GM18907 (cell line): ENCODE measurements around the gene VPS52.
A peak's percentile ranks its signal among the peaks of the same experiment; 100 is the strongest.

Experiments used
- ATAC-seq: cut with Tn5 transposase; IDR thresholded peaks from one replicate; pipeline ENCODE4 v1.9.1; 2021; ENCODE audit warnings: mild to moderate bottlenecking, moderate library complexity; ENCODE audit not compliant: unreplicated experiment

The VPS52 gene

GRCh38 chr6:33271468-33272274 is at the start of gene VPS52, which contains the start of gene RPS18:
Gene VPS52, minus strand, starts transcription at chr6:33271876. Its CDS starts 201 bp downstream, at chr6:33271675.
Gene RPS18, plus strand, starts transcription at chr6:33272075. Its CDS starts 45 bp downstream, at chr6:33272120.
- ATAC-seq, result peak; percentile 79

DNA sequence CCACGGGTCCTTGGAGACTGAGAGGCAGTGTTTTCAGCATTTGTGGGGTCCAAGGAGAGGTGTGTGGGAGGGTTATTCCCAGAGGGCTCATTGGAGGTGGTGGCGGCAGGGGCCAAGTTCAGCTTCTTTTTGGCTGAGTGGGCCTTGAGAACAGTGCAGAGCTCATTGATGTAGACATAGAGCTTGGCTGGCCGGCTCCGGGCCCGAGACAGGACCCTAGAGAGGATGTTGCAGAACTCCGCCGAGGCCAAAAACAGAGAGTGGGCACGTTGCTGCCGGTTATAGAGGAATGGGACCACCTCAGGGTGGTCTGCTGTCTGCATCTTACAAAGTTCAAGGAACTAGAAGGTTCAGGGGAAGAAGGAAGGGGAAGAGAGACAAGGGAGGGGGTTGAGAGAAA is 49.6 kb upstream of the VPS52 start:
- ATAC-seq, result no peak

- no peak for ATAC-seq
These were observed 48.9 kb upstream of the VPS52 start for GRCh38 chr6:33320315-33321181.

GRCh38 chr6:33319939-33320314 is 48.3 kb upstream of the VPS52 start:
- ATAC-seq, result no peak

- ATAC-seq, result no peak
These were observed 46.9 kb upstream of the VPS52 start for GRCh38 chr6:33318426-33319073.

- peak; percentile 47 for ATAC-seq
These were observed 46.2 kb upstream of the VPS52 start, which contains the start of gene ZBTB22 for GRCh38 chr6:33317669-33318425. Gene ZBTB22, minus strand, starts transcription at chr6:33317744. Its CDS starts 828 bp downstream, at chr6:33316916.

GRCh38 chr6:33317419-33317668 is 45.7 kb upstream of the VPS52 start:
- ATAC-seq, result no peak

DNA sequence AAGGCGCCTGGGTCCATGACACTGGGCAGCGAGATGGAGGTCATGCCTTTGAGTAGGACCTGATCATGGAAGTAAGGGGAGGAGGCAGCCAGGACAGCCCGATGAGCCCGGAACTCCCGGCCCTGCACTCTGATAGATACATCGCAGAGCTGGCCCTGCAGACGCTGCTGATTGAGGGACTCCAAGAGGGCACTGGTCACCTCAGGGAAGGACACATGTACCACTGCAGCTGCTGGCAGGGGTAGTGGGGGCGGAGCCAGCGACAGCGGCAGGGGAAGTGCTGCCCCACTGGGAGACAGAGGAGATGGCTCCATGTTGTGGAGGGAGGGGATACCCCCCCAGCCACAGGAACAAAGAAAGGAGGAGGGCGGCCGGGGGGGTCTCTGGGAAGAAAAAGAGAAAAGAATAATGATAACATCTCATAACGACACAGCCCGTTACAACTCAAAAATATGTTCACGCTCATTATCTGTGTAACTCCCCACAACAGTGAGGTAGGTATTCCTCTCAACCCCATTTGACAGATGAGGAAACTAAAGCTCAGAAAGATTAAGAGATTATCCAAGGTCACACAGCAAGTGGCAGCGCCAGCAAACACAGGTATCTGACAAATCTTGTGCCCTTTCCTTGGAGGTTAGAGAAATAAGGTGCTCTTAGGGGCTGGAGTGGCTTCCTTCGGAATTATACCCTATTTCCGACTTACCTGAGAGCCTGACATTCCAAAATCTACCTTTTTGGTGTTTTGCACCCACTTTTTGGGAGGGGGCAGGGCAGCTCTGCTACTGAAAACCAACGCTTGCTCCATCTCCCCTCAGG is 45.1 kb upstream of the VPS52 start:
- no peak for ATAC-seq

- ATAC-seq, result no peak
These were observed 44.3 kb upstream of the VPS52 start for GRCh38 chr6:33315793-33316602.

DNA sequence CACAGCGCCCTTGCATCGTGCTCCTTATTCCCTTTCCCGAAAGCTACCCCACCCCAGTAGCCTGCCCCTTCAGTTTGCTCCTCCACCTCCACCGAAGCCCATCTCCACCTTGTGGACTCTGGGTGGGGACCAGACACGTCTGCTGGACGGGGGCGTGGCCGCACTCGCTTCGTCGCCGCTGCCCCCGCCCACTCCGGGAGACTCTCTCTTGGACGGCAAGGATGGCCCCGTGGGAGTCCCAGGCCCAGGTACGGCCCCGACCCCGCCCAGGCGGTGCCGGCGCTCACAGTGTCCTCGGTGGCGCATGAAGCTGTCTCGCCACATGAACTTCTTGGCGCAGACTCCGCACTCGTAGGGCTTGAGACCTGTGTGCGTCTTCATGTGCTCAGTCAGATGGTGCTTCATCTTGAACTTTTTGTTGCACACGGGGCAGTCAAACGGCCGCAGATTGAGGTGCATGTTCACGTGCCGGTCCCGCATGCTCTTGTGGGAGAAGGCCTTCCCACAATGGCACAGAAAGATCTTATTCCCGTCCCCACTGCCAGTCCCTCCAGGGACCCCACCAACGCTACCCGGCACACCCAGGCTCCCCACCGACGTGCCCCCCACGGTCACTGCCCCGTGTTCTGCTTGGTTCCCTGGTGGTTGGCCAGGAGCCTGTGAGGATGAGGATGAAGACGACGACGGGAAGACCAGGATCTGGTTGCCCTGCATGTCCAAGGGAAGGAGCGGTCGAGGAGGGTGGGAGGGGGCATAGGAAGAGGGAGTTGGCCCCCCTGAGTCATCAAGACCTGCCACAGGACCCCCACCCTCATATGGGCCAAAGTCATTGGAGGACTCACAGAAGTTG is 43.5 kb upstream of the VPS52 start:
- ATAC-seq, result no peak

DNA sequence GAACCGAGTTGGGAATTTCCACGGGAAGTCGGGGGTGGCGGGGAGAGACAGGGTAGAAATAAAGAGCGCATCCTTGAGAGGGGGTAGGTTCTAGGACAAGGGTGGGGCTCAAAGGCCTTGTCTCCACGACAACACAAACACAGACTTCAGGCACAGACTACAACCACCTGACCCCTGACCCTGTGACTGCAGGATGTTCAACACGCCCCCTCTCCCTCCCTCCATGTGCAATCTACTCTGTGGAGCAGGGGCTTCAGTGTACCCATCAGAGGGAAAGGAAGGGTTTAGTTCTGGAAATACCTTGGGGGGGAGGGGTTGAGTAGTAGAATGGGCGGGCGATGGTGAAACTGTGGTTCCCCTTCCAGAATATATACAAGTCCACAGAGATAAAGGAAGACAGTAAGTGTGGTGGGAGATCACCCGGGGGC is 42.9 kb upstream of the VPS52 start:
- ATAC-seq, result no peak

DNA sequence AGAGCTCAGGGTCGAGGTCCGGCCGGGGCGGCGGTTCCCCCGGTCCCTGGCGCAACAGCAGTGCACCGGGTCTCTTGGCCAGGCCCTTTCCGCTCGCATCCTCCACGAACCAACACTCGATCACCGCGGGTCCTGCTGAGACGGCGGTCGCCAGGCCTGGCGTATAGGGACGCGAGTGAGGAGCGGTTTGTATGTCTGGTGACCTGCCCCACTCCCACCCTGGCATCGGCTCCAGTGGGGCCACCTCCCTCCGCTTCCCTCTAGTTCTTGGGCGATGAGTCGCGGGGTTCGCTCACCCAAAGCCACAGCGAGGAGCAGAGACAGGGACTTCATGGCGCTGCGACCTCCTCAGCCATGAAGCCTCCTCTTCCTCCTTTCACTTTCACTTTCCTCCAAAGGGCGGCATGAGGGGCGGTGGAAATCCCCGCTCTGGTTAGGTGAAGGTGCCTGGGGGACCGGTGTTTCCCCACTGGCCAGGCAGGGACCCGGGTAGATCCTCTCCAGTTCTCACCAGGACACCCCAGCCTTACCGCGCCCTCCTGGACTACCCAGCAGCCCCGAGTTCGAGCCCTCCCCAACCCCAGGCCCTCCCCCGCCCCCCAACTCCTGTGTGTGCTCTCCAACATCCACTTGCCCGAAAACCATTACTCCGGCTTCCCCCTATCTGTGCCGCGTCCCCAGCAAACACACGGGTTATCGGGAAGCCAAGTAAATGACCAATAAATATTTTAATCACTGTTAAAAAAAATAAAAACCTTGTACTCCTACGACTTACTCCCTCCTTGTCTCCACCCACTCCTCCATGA is 42.2 kb upstream of the VPS52 start, which contains the start of gene TAPBP:
Gene TAPBP (minus strand): TSS at position 370 of the 806 bp plus-strand sequence. CDS start 37 bp downstream, at position 333.
- peak; percentile 41 for ATAC-seq

GRCh38 chr6:33313105-33313708 is 41.5 kb upstream of the VPS52 start:
- ATAC-seq, result no peak

- no peak for ATAC-seq
These were observed 40.9 kb upstream of the VPS52 start for GRCh38 chr6:33312361-33313104.

- ATAC-seq, result no peak
These were observed 34.7 kb upstream of the VPS52 start for GRCh38 chr6:33306356-33306755.

DNA sequence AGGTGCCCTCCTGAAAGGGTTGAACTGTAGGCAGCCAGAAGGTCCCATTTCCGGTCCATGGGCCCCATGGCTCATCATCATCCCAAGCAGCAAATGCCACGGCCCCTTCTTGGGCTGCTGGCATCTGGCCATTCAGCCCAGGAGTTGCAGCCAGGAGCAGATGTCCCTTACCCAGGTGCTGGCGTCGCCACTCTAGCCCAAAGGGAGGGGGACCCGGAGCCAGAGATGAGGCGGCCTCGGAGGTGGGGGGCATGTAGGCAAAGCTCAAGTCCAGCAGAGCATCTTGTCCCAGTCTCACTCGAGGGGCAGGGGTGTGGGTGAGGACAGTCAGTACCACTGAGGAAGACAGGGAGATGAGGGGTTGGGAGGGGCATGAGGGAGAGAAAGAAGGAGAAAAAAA is 33.4 kb upstream of the VPS52 start:
- no peak for ATAC-seq
